Coronary artery (tissue), 2 donors: Measurements from ENCODE around the gene PEX5.
"Not testable (repeated sequence)": the region's sequence is repeated elsewhere in the genome, so short reads cannot be mapped to it uniquely, and the experiment has no call there.

Experiments used
- DNase-seq: peaks from one replicate; pipeline ENCODE4 v3.0.0-alpha.2; 2017; ENCODE audit warnings: low spot score
- H3K27ac ChIP-seq, 2 donors: fragments of 200-600 bp; sonication (generic); one replicate each; pipeline ENCODE4 v1.5.1; 2016 to 2019
- H3K4me3 ChIP-seq: fragments of 200-600 bp; sonication (generic); 2 replicates; pipeline ENCODE4 v1.5.1; 2016; ENCODE audit warnings: mild to moderate bottlenecking, moderate library complexity
- CTCF ChIP-seq: fragments of 200-600 bp; sonication (generic); IDR thresholded peaks from one replicate; pipeline ENCODE4 v1.5.1; 2019; ENCODE audit warnings: antibody characterized with exemption

The PEX5 gene

GRCh38 chr12:7176595-7176994 lies 12.9 kb upstream of the PEX5 start:
- H3K4me3 ChIP-seq: no peak overlapping the region
- DNase-seq: no peak
- no peak for TF ChIP-seq CTCF
- no peak overlapping the region for H3K27ac ChIP-seq

GRCh38 chr12:7178481-7178880 lies 11.0 kb upstream of the PEX5 start:
- Histone ChIP-seq H3K4me3 (no peak overlapping the region), H3K27ac (no peak overlapping the region)
- DNase-seq: no peak
- no peak for TF ChIP-seq CTCF

- DNase-seq: no peak
- Histone ChIP-seq H3K4me3 (no peak overlapping the region), H3K27ac (no peak overlapping the region)
- no peak for TF ChIP-seq CTCF
Measured at GRCh38 chr12:7180685-7181084, 8.8 kb upstream of the PEX5 start.

- not testable (repeated sequence) for H3K4me3 ChIP-seq, H3K27ac ChIP-seq, DNase-seq
Measured at GRCh38 chr12:7186058-7186457, 3.4 kb upstream of the PEX5 start.

- Histone ChIP-seq H3K4me3 (peak overlapping the region; percentile 85), H3K27ac (peak overlapping the region; percentile 88 to 94)
- TF ChIP-seq CTCF: peak; percentile 47
- peak; percentile 81 for DNase-seq
Measured at GRCh38 chr12:7188562-7189397, 706 bp upstream of the PEX5 start.

GRCh38 chr12:7190268-7191055 lies 976 bp downstream of the PEX5 start:
- peak overlapping the region; percentile 88 to 94 for H3K27ac ChIP-seq
- DNase-seq: peak; percentile 76
- no peak for TF ChIP-seq CTCF
- peak overlapping the region; percentile 85 for H3K4me3 ChIP-seq

GRCh38 chr12:7193674-7194073 lies 4.2 kb downstream of the PEX5 start:
- Histone ChIP-seq H3K27ac (no peak overlapping the region), H3K4me3 (no peak overlapping the region)
- no peak for TF ChIP-seq CTCF
- DNase-seq: no peak
